HL-60 (cell line): ENCODE results near the gene RMDN2.

Source experiments
- DNase-seq, 2 experiments: peaks; one replicate each; pipeline ENCODE4 v3.0.0-alpha.2; 2010 to 2020; ENCODE audit warnings: low read depth in 1 of 2, low spot score in 1 of 2
- H3K27ac ChIP-seq: fragments of 250-450 bp; sonication (Bioruptor Pico); replicated peaks from 2 replicates; pipeline ENCODE4 v1.5.1; 2020; ENCODE audit warnings: mild to moderate bottlenecking, moderate library complexity
- H3K27me3 ChIP-seq: fragments of 250-450 bp; sonication (Bioruptor Pico); 2 replicates; pipeline ENCODE4 v1.5.1; 2021; ENCODE audit warnings: mild to moderate bottlenecking, moderate library complexity; ENCODE audit not compliant: insufficient read depth, poor library complexity, severe bottlenecking
- H3K4me3 ChIP-seq: replicated peaks from 2 replicates; pipeline ENCODE4 v1.5.1; 2011; ENCODE audit warnings: mild to moderate bottlenecking, control low read depth, low read length; ENCODE audit not compliant: insufficient read depth
- CTCF ChIP-seq: IDR thresholded peaks from one replicate; pipeline ENCODE4 v1.5.1; 2011; ENCODE audit warnings: low read length, control low read depth, inconsistent platforms; ENCODE audit not compliant: insufficient read depth
- GABPA ChIP-seq: IDR thresholded peaks from 2 replicates; pipeline ENCODE4 v1.6.1; 2012; ENCODE audit warnings: low read depth
- POLR2AphosphoS5 ChIP-seq: IDR thresholded peaks from 2 replicates; pipeline ENCODE4 v1.6.1; 2012; ENCODE audit warnings: low read depth
- REST ChIP-seq: IDR thresholded peaks from 2 replicates; pipeline ENCODE4 v1.6.1; 2012; ENCODE audit warnings: low read depth; ENCODE audit not compliant: insufficient replicate concordance
- SPI1 ChIP-seq: IDR thresholded peaks from 2 replicates; pipeline ENCODE4 v1.6.1; 2012; ENCODE audit warnings: low read depth, mild to moderate bottlenecking, borderline replicate concordance

Gene RMDN2

GRCh38 chr2:37881397-37881796 is 43.7 kb upstream of the RMDN2 start:
- Histone ChIP-seq H3K27ac (no peak overlapping the region), H3K4me3 (no peak overlapping the region), H3K27me3 (no peaks in the 10 kb centered on the region)
- no peak for DNase-seq
- TF ChIP-seq REST (no peak), POLR2AphosphoS5 (no peak), SPI1 (no peak), GABPA (no peak), CTCF (no peak)

GRCh38 chr2:37882036-37882435 is 43.1 kb upstream of the RMDN2 start:
- H3K27me3 ChIP-seq: no peaks in the 10 kb centered on the region
- H3K27ac ChIP-seq: no peak overlapping the region
- DNase-seq: no peak
- TF ChIP-seq CTCF (no peak), GABPA (no peak), REST (no peak), POLR2AphosphoS5 (no peak), SPI1 (no peak)
- H3K4me3 ChIP-seq: no peak overlapping the region

- H3K4me3 ChIP-seq: no peak overlapping the region
- no peaks in the 10 kb centered on the region for H3K27me3 ChIP-seq
- no peak overlapping the region for H3K27ac ChIP-seq
- DNase-seq: no peak
- TF ChIP-seq CTCF: no peak
- TF ChIP-seq POLR2AphosphoS5: no peak
- TF ChIP-seq SPI1: no peak
- TF ChIP-seq REST: no peak
- TF ChIP-seq GABPA: no peak
Observed at GRCh38 chr2:37883518-37883917, 41.6 kb upstream of the RMDN2 start.
